ENCODE data around the gene DPEP3.

DPEP3 gene

GRCh38 chr16:67935402-67936123, 44.7 kb downstream of the DPEP3 start:
- 0 to 1% methylated on average over 38 to 53 of the region's 55 CpGs for WGBS, 2 experiments (ENCODE audit: insufficient coverage in 2 of 2)
- peak overlapping the region; percentile 62 for H3K27ac ChIP-seq (ENCODE audit: low read depth, low read length, severe bottlenecking)
- peak overlapping the region; percentile 86 for H3K4me3 ChIP-seq (ENCODE audit: extremely low read depth, insufficient read depth, low read length, poor library complexity, severe bottlenecking)
- peaks cover 3% of the 10 kb centered on the region for H3K4me1 ChIP-seq (ENCODE audit: control insufficient read depth, insufficient read depth, low read length, poor library complexity, severe bottlenecking)
- H3K36me3 ChIP-seq (ENCODE audit: control insufficient read depth, insufficient read depth, low read length) = peaks cover 15% of the 10 kb centered on the region
- no peaks in the 10 kb centered on the region for H3K9me3 ChIP-seq (ENCODE audit: control insufficient read depth, low read length)

DNA sequence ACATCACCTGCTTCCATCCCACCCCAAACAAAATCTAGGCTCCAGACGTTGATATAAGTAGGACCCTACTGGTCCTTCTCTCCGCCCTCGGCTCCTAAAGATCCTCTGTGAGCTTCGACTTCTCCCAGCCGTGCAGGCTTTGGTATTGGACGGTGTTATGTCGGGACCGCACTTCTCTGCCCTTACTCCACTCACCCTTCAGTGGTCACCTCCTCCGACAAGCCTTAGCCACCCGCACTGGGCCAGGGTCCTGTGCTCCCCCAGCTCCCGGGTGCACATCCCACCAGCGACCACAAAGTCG, 45.2 kb downstream of the DPEP3 start:
- Histone ChIP-seq H3K9me3 (ENCODE audit: control insufficient read depth, low read length) (no peaks in the 10 kb centered on the region), H3K36me3 (ENCODE audit: control insufficient read depth, insufficient read depth, low read length) (peaks cover 13% of the 10 kb centered on the region), H3K4me3 (ENCODE audit: extremely low read depth, insufficient read depth, low read length, poor library complexity, severe bottlenecking) (peak overlapping the region; percentile 86), H3K27ac (ENCODE audit: low read depth, low read length, severe bottlenecking) (no peak overlapping the region), H3K4me1 (ENCODE audit: control insufficient read depth, insufficient read depth, low read length, poor library complexity, severe bottlenecking) (peaks cover 3% of the 10 kb centered on the region)
- WGBS, 2 experiments (ENCODE audit: insufficient coverage in 2 of 2) = 5 to 13% methylated on average over 7 to 13 of the region's 13 CpGs

DNA sequence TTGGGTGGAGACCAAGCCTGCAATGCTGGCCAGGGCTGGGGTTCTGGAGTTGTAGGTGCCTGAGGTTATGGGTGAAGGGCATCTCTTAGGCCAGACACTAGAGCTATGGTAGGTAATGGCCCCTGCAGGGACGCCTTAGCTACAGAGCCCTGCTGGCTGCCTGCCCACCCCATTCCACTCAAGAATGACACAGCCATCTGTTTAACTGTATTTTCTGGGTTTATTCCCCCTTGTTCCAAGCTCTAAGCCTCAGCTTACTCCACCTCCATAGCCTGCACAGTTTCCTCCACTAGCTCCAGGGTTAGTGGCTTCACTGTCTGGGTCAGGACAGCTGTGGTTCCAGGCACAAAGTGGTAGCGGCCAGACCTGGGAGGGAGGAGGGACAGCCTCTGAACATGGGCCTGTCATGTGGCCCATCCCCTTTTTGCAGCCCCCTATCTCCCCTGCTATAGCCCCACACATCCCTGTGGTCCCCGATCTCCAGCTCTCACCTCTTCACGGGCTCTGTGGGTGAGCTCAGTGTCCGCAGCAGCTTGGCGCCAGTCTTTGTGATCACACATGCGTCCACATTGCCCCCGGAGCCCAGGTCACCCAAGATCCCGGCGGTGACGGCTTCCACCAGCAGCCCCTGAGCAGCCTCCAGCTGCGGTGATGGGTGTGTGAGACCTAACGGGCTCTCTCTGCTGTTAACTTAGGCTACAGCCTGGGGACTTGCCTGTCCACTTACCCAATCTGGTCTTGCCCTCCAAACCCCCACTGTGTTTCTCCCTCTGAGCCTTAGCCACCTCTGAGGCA, 45.8 kb downstream of the DPEP3 start:
- Histone ChIP-seq H3K4me3 (ENCODE audit: extremely low read depth, insufficient read depth, low read length, poor library complexity, severe bottlenecking) (no peak overlapping the region), H3K27ac (ENCODE audit: low read depth, low read length, severe bottlenecking) (no peak overlapping the region), H3K4me1 (ENCODE audit: control insufficient read depth, insufficient read depth, low read length, poor library complexity, severe bottlenecking) (peaks cover 3% of the 10 kb centered on the region), H3K36me3 (ENCODE audit: control insufficient read depth, insufficient read depth, low read length) (peaks cover 13% of the 10 kb centered on the region), H3K9me3 (ENCODE audit: control insufficient read depth, low read length) (no peaks in the 10 kb centered on the region)
- WGBS, 2 experiments (ENCODE audit: insufficient coverage in 2 of 2) = 58 to 62% methylated on average over 13 of the region's 13 CpGs

DNA sequence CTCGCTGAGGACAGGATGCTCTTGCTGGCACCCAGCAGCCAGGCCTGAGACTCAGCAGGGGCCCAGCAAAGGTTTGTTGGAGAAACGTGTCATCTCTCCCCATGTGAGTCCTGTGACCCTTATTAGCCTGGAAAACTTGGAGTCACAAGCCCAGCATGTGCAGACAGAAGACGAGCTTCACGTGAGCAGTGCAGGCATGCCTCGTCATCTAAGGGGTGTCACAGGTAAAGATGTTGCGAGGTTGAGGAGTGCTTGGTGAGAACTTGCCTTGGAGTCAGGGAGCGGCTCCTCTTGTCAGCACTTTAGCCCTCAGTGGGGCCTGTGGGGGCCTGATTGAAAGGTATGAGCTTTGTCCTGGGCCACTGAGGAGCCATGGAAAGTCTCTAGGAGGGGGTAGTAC, 46.5 kb downstream of the DPEP3 start:
- peaks cover 3% of the 10 kb centered on the region for H3K4me1 ChIP-seq (ENCODE audit: control insufficient read depth, insufficient read depth, low read length, poor library complexity, severe bottlenecking)
- 91 to 93% methylated on average over 7 of the region's 7 CpGs for WGBS, 2 experiments (ENCODE audit: insufficient coverage in 2 of 2)
- no peak overlapping the region for H3K27ac ChIP-seq (ENCODE audit: low read depth, low read length, severe bottlenecking)
- H3K9me3 ChIP-seq (ENCODE audit: control insufficient read depth, low read length) = no peaks in the 10 kb centered on the region
- H3K36me3 ChIP-seq (ENCODE audit: control insufficient read depth, insufficient read depth, low read length) = peaks cover 18% of the 10 kb centered on the region
- no peak overlapping the region for H3K4me3 ChIP-seq (ENCODE audit: extremely low read depth, insufficient read depth, low read length, poor library complexity, severe bottlenecking)

DNA sequence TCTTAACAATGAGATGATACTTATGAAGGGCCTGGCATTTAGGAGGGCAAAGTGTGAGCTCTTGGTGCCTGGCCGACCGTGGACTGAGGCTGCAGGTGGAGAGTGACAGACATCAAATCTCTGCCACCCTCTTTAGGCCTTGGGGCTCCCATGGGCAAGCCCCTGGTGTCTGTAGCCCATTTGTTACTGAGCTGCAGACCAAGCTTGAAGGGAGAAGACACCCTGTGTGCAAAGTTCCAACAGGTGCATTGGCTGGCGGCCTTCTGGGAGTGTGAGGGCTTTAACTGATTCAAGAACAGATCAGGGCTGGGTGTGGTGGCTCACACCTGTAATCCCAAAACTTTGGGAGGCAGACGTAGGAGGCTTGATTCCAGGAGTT, 47.8 kb downstream of the DPEP3 start:
- H3K4me1 ChIP-seq (ENCODE audit: control insufficient read depth, insufficient read depth, low read length, poor library complexity, severe bottlenecking) = peaks cover 3% of the 10 kb centered on the region

GRCh38 chr16:67931712-67932461, 48.4 kb downstream of the DPEP3 start, which contains the start of gene CTRL:
CTRL (minus strand) TSS chr16:67931862; CDS start chr16:67931852, 10 bp downstream.
- WGBS, 2 experiments (ENCODE audit: insufficient coverage in 2 of 2) = 91 to 95% methylated on average over 14 of the region's 15 CpGs
- Histone ChIP-seq H3K27ac (ENCODE audit: low read depth, low read length, severe bottlenecking) (no peak within 1 kb of the TSS), H3K9me3 (ENCODE audit: control insufficient read depth, low read length) (no peaks in the 10 kb centered on the region), H3K36me3 (ENCODE audit: control insufficient read depth, insufficient read depth, low read length) (peaks cover 27% of the 10 kb centered on the region), H3K4me1 (ENCODE audit: control insufficient read depth, insufficient read depth, low read length, poor library complexity, severe bottlenecking) (peaks cover 3% of the 10 kb centered on the region), H3K4me3 (ENCODE audit: extremely low read depth, insufficient read depth, low read length, poor library complexity, severe bottlenecking) (no peak within 1 kb of the TSS)

More for the DNA sequence above, 47.8 kb downstream of the DPEP3 start:
- Histone ChIP-seq H3K9me3 (ENCODE audit: control insufficient read depth, low read length) (no peaks in the 10 kb centered on the region), H3K4me3 (ENCODE audit: extremely low read depth, insufficient read depth, low read length, poor library complexity, severe bottlenecking) (no peak overlapping the region), H3K27ac (ENCODE audit: low read depth, low read length, severe bottlenecking) (no peak overlapping the region), H3K36me3 (ENCODE audit: control insufficient read depth, insufficient read depth, low read length) (peaks cover 27% of the 10 kb centered on the region)
- WGBS, 2 experiments (ENCODE audit: insufficient coverage in 2 of 2) = 85 to 90% methylated on average over 2 to 3 of the region's 4 CpGs

DNA sequence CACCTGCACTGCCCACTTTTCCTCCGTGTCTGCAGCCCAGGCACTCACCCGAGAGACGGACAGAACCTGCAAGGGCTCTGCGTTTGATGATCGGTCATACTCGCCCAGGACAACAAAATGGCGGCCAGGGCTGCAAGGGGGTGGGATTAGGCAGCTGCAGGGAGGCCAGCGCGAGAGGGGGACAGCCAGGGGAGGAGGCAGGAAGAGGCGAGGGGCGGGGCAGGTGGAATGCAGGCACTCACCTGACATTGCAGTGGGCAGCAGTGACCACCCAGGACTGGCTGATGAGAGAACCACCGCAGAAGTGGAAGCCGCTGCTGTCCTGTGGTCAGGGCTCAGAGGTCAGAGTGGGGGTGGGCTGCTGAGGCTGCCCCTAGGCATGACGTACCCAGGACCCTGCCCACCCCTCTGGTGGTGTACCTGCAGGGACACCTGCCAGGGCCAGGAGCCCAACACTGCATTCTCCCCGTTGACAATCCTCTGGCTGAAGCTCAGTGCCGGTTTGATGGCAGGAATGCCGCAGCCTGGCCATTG, 49.6 kb downstream of the DPEP3 start:
- Histone ChIP-seq H3K4me1 (ENCODE audit: control insufficient read depth, insufficient read depth, low read length, poor library complexity, severe bottlenecking) (peaks cover 3% of the 10 kb centered on the region), H3K4me3 (ENCODE audit: extremely low read depth, insufficient read depth, low read length, poor library complexity, severe bottlenecking) (no peak overlapping the region), H3K36me3 (ENCODE audit: control insufficient read depth, insufficient read depth, low read length) (peaks cover 27% of the 10 kb centered on the region), H3K27ac (ENCODE audit: low read depth, low read length, severe bottlenecking) (no peak overlapping the region), H3K9me3 (ENCODE audit: control insufficient read depth, low read length) (no peaks in the 10 kb centered on the region)
- WGBS, 2 experiments (ENCODE audit: insufficient coverage in 2 of 2) = 93 to 95% methylated on average over 17 of the region's 17 CpGs

GRCh38 chr16:67930191-67930590, 50.1 kb downstream of the DPEP3 start:
- Histone ChIP-seq H3K4me3 (ENCODE audit: extremely low read depth, insufficient read depth, low read length, poor library complexity, severe bottlenecking) (no peak overlapping the region), H3K4me1 (ENCODE audit: control insufficient read depth, insufficient read depth, low read length, poor library complexity, severe bottlenecking) (peaks cover 3% of the 10 kb centered on the region), H3K27ac (ENCODE audit: low read depth, low read length, severe bottlenecking) (no peak overlapping the region), H3K36me3 (ENCODE audit: control insufficient read depth, insufficient read depth, low read length) (peaks cover 27% of the 10 kb centered on the region), H3K9me3 (ENCODE audit: control insufficient read depth, low read length) (no peaks in the 10 kb centered on the region)
- 92 to 97% methylated on average over 14 of the region's 14 CpGs for WGBS, 2 experiments (ENCODE audit: insufficient coverage in 2 of 2)

DNA sequence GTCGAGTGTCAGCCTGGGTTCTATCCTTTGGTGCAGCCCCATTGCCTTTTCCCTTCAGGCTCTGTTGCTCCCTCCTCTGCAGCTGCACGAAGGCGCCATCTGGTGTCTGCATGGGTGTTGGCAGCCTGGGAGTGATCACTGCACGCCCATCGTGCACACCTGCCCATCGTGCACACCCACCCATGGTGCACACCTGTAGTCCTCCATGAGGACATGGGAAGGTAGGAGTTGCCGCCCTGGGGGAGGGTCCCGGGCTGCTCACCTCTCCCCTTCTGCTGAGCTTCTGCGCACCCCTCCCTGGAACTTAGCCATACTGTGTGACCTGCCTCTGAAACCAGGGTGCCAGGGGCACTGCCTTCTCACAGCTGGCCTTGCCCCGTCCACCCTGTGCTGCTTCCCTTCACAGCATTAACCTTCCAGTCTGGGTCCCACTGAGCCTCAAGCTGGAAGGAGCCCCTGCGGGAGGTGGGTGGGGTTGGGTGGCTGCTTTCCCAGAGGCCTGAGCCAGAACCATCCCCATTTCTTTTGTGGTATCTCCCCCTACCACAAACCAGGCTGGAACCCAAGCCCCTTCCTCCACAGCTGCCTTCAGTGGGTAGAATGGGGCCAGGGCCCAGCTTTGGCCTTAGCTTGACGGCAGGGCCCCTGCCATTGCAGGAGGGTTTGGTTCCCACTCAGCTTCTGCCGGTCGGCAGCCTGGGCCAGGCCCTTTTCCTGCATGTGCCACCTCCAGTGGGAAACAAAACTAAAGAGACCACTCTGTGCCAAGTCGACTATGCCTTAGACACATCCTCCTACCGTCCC, 51.5 kb downstream of the DPEP3 start:
- 57% methylated on average over 10 to 13 of the region's 16 CpGs for WGBS, 2 experiments (ENCODE audit: insufficient coverage in 2 of 2)
- H3K4me1 ChIP-seq (ENCODE audit: control insufficient read depth, insufficient read depth, low read length, poor library complexity, severe bottlenecking) = no peaks in the 10 kb centered on the region
- no peak overlapping the region for H3K4me3 ChIP-seq (ENCODE audit: extremely low read depth, insufficient read depth, low read length, poor library complexity, severe bottlenecking)
- peaks cover 27% of the 10 kb centered on the region for H3K36me3 ChIP-seq (ENCODE audit: control insufficient read depth, insufficient read depth, low read length)
- H3K9me3 ChIP-seq (ENCODE audit: control insufficient read depth, low read length) = no peaks in the 10 kb centered on the region
- H3K27ac ChIP-seq (ENCODE audit: low read depth, low read length, severe bottlenecking) = no peak overlapping the region

DNA sequence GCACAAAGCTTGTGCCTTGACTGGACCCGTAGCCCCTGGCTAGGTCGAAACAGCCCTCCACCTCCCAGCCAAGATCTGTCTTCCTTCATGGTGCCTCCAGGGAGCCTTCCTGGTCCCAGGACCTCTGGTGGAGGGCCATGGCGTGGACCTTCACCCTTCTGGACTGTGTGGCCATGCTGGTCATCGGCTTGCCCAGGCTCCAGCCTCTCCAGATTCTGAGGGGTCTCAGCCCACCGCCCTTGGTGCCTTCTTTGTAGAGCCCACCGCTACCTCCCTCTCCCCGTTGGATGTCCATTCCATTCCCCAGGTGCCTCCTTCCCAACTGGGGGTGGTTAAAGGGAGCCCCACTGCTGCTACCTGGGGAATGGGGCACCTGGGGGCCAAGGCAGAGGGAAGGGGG, 52.2 kb downstream of the DPEP3 start:
- Histone ChIP-seq H3K27ac (ENCODE audit: low read depth, low read length, severe bottlenecking) (no peak overlapping the region), H3K9me3 (ENCODE audit: control insufficient read depth, low read length) (no peaks in the 10 kb centered on the region), H3K4me1 (ENCODE audit: control insufficient read depth, insufficient read depth, low read length, poor library complexity, severe bottlenecking) (no peaks in the 10 kb centered on the region), H3K36me3 (ENCODE audit: control insufficient read depth, insufficient read depth, low read length) (peaks cover 27% of the 10 kb centered on the region), H3K4me3 (ENCODE audit: extremely low read depth, insufficient read depth, low read length, poor library complexity, severe bottlenecking) (no peak overlapping the region)
- 79 to 83% methylated on average over 4 to 5 of the region's 7 CpGs for WGBS, 2 experiments (ENCODE audit: insufficient coverage in 2 of 2)
